Stomach (tissue), 9 donors: Measurements from ENCODE around the gene KIAA0930. TPM values are rescaled to one million over a fixed set of nuclear protein-coding genes. Genes with fewer than 3 reads are reported as not detected.

Experiments
- DNase-seq, 2 donors: peaks; one replicate each; pipeline versions ENCODE4 v3.0.0 to v3.0.0-alpha.2; 2013 to 2019
- H3K27ac ChIP-seq, 5 donors: fragments of 200-600 bp in 4 of 5; sonication (generic) in 4 of 5; one replicate each; pipeline ENCODE4 v1.5.1; 2013 to 2019; ENCODE audit warnings: mild to moderate bottlenecking in 1 of 5, moderate library complexity in 1 of 5
- H3K27me3 ChIP-seq, 3 donors: fragments of 200-600 bp; sonication (generic); one replicate each; pipeline ENCODE4 v1.5.1; 2017 to 2019; ENCODE audit warnings: mixed run types in 1 of 3
- H3K36me3 ChIP-seq, 4 donors: fragments of 200-600 bp; sonication (generic); 1 replicate in 3 of 4; 2 replicates in 1 of 4; pipeline ENCODE4 v1.5.1; 2016 to 2019
- H3K4me1 ChIP-seq, 4 donors: fragments of 200-600 bp; sonication (generic); one replicate each; pipeline ENCODE4 v1.5.1; 2016 to 2019
- H3K4me3 ChIP-seq, 4 donors: fragments of 200-600 bp; sonication (generic) in 3 of 4; one replicate each; pipeline ENCODE4 v1.5.1; 2016 to 2019; ENCODE audit warnings: mild to moderate bottlenecking in 1 of 4
- H3K9me3 ChIP-seq, 4 donors: fragments of 200-600 bp; sonication (generic); one replicate each; pipeline ENCODE4 v1.5.1; 2016 to 2019
- CTCF ChIP-seq, 7 experiments: fragments of 450-650 bp in 4 of 7; fragments of 200-600 bp in 3 of 7; sonication (generic) in 3 of 7; IDR thresholded peaks; one replicate each; pipeline ENCODE4 v1.5.1; 2016 to 2019; ENCODE audit warnings: antibody characterized with exemption in 7 of 7, control low read depth in 2 of 7, mild to moderate bottlenecking in 1 of 7
- EP300 ChIP-seq: sonication (generic); formaldehyde crosslinking; IDR thresholded peaks from one replicate; pipeline ENCODE4 v1.6.1; 2017; ENCODE audit warnings: antibody characterized with exemption
- POLR2A ChIP-seq, 4 donors: fragments of 450-650 bp; IDR thresholded peaks; one replicate each; pipeline ENCODE4 v1.6.1; 2016; ENCODE audit warnings: antibody characterized with exemption in 4 of 4, control low read depth in 2 of 4, mild to moderate bottlenecking in 1 of 4, moderate library complexity in 1 of 4
- POLR2AphosphoS5 ChIP-seq, 3 donors: sonication (generic); formaldehyde crosslinking; IDR thresholded peaks; one replicate each; pipeline ENCODE4 v1.6.1; 2016; ENCODE audit warnings: antibody characterized with exemption in 3 of 3
- WGBS, 5 donors: extraction: QIAGEN DNeasy Blood & Tissue Kit in 3 of 5; methylation state at CpG; one replicate each; pipeline versions ENCODE4 v1.1.5 to v1.1.7; 2013 to 2018; 5-methylcytosine and 5-hydroxymethylcytosine counted together
- intact Hi-C: fragments of 100-400 bp; cut with DNase I; formaldehyde crosslinking; loops from one replicate; pipeline ENCODE4 v1.15.1; 2023; ENCODE audit warnings: low total_unique reads
- polyA plus RNA-seq, 3 donors: library from polyadenylated mRNA; stranded (reverse); fragments of 200-250 nt; gene quantifications; one replicate each; pipeline ENCODE4 v1.2.3, GENCODE V29; 2013
- total RNA-seq, 5 donors: library from RNA; depleted of rRNA; stranded (reverse); fragments of >200 nt; gene quantifications; one replicate each; pipeline versions ENCODE4 v1.1.0 to v1.2.3, GENCODE V29; 2014 to 2016
- donor health status: healthy with polysubstance abuse.
- donor health status: Bipolar disorder and iron deficiency.
- donor health status: healthy.

The KIAA0930 gene
- total and polyA plus RNA-seq, 8 donors = 7.1 to 42.3 (median 18.4) TPM

GRCh38 chr22:45218976-45219375, 21.7 kb downstream of the KIAA0930 start:
- no peak overlapping the region for H3K4me3 ChIP-seq
- WGBS, 5 donors = 76 to 87% (median 86%) methylated on average over 9 of the region's 9 CpGs
- intact Hi-C loops = no loop called here

GRCh38 chr22:45217806-45218205, 22.9 kb downstream of the KIAA0930 start:
- TF ChIP-seq CTCF (IDR thresholded peaks at IDR 0.05) (no peak), POLR2A (IDR thresholded peaks at IDR 0.05) (no peak), POLR2AphosphoS5 (IDR thresholded peaks at IDR 0.05) (no peak), EP300 (no peak)
- intact Hi-C loops = no loop called here
- no peak overlapping the region for H3K4me3 ChIP-seq
- H3K36me3 ChIP-seq = no peaks in the 10 kb centered on the region
- peaks cover 8 to 37% (median 19%) of the 10 kb centered on the region in 4 donors for H3K4me1 ChIP-seq
- H3K9me3 ChIP-seq = no peaks in the 10 kb centered on the region
- no peak for DNase-seq
- no peak overlapping the region for H3K27ac ChIP-seq
- H3K27me3 ChIP-seq = no peaks in the 10 kb centered on the region
- WGBS, 5 donors = 92 to 96% (median 95%) methylated on average over 12 to 14 of the region's 14 CpGs

More at GRCh38 chr22:45218976-45219375, 21.7 kb downstream of the KIAA0930 start:
- Histone ChIP-seq H3K27ac (no peak overlapping the region), H3K36me3 (no peaks in the 10 kb centered on the region), H3K9me3 (no peaks in the 10 kb centered on the region), H3K4me1 (peaks cover 4 to 30% (median 13%) of the 10 kb centered on the region in 4 donors), H3K27me3 (no peaks in the 10 kb centered on the region)
- no peak for DNase-seq
- TF ChIP-seq CTCF (IDR thresholded peaks at IDR 0.05) (no peak), POLR2A (IDR thresholded peaks at IDR 0.05) (no peak), POLR2AphosphoS5 (IDR thresholded peaks at IDR 0.05) (no peak), EP300 (no peak)

GRCh38 chr22:45217345-45217744, 23.3 kb downstream of the KIAA0930 start:
- 90 to 99% (median 97%) methylated on average over 5 to 6 of the region's 6 CpGs for WGBS, 5 donors
- no peak for DNase-seq
- intact Hi-C loops = no loop called here

GRCh38 chr22:45216133-45217003, 24.3 kb downstream of the KIAA0930 start:
- DNase-seq = peak in 1 of 2 donors; percentile 68

More at GRCh38 chr22:45217345-45217744, 23.3 kb downstream of the KIAA0930 start:
- TF ChIP-seq POLR2A (IDR thresholded peaks at IDR 0.05) = no peak
- TF ChIP-seq EP300 = no peak
- no peak for TF ChIP-seq CTCF (IDR thresholded peaks at IDR 0.05)
- no peak for TF ChIP-seq POLR2AphosphoS5 (IDR thresholded peaks at IDR 0.05)
- no peaks in the 10 kb centered on the region for H3K36me3 ChIP-seq
- H3K27ac ChIP-seq = no peak overlapping the region
- H3K27me3 ChIP-seq = no peaks in the 10 kb centered on the region
- H3K4me3 ChIP-seq = no peak overlapping the region
- H3K4me1 ChIP-seq = peaks cover 12 to 41% (median 24%) of the 10 kb centered on the region in 4 donors
- no peaks in the 10 kb centered on the region for H3K9me3 ChIP-seq

More at GRCh38 chr22:45216133-45217003, 24.3 kb downstream of the KIAA0930 start:
- WGBS, 5 donors = 49 to 52% (median 49%) methylated on average over 16 to 22 of the region's 22 CpGs
- Histone ChIP-seq H3K4me1 (peaks cover 20 to 45% (median 33%) of the 10 kb centered on the region in 4 donors), H3K9me3 (no peaks in the 10 kb centered on the region), H3K27ac (no peak overlapping the region), H3K36me3 (peaks cover 0 to 6% (median 3%) of the 10 kb centered on the region in 4 donors), H3K27me3 (no peaks in the 10 kb centered on the region), H3K4me3 (no peak overlapping the region)
- intact Hi-C loops = no loop called here
- no peak for TF ChIP-seq EP300
- TF ChIP-seq POLR2A (IDR thresholded peaks at IDR 0.05) = no peak
- TF ChIP-seq POLR2AphosphoS5 (IDR thresholded peaks at IDR 0.05) = no peak
- no peak for TF ChIP-seq CTCF (IDR thresholded peaks at IDR 0.05)
